Testis (tissue), 2 donors: ENCODE measurements around the gene PRND.

Experiments used
- POLR2A ChIP-seq: fragments of 450-650 bp; IDR thresholded peaks from one replicate; pipeline ENCODE4 v1.6.1; 2017; ENCODE audit warnings: antibody characterized with exemption, mild to moderate bottlenecking, moderate library complexity
- TF ChIP-seq, protein P1 (sequence below), 3 experiments: fragments of 450-650 bp in 2 of 3; fragments of 200-600 bp in 1 of 3; sonication (generic) in 1 of 3; IDR thresholded peaks; one replicate each; pipeline ENCODE4 v1.5.1; 2016 to 2019; ENCODE audit warnings: antibody characterized with exemption in 3 of 3, mild to moderate bottlenecking in 2 of 3, moderate library complexity in 1 of 3

GRCh38 chr20:4688305-4688704 lies 33.4 kb upstream of the PRND start:
- TF ChIP-seq POLR2A = no peak
- TF ChIP-seq, protein P1, sequence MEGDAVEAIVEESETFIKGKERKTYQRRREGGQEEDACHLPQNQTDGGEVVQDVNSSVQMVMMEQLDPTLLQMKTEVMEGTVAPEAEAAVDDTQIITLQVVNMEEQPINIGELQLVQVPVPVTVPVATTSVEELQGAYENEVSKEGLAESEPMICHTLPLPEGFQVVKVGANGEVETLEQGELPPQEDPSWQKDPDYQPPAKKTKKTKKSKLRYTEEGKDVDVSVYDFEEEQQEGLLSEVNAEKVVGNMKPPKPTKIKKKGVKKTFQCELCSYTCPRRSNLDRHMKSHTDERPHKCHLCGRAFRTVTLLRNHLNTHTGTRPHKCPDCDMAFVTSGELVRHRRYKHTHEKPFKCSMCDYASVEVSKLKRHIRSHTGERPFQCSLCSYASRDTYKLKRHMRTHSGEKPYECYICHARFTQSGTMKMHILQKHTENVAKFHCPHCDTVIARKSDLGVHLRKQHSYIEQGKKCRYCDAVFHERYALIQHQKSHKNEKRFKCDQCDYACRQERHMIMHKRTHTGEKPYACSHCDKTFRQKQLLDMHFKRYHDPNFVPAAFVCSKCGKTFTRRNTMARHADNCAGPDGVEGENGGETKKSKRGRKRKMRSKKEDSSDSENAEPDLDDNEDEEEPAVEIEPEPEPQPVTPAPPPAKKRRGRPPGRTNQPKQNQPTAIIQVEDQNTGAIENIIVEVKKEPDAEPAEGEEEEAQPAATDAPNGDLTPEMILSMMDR (IDR thresholded peaks at IDR 0.05) = no peak
